K562 (cell line): ENCODE data around the gene GABARAP.

ENCODE experiments used
- CLOCK ChIP-seq: fragments of 250-450 bp; sonication (Bioruptor Pico); IDR thresholded peaks from 2 replicates; pipeline ENCODE4 v1.4.0; 2020; ENCODE audit warnings: mild to moderate bottlenecking, moderate library complexity, borderline replicate concordance
- CTCF ChIP-seq, 3 experiments: IDR thresholded peaks in 2 of 3; conservative IDR thresholded peaks in 1 of 3; 2 replicates each; pipeline ENCODE4 v1.5.1; 2011 to 2012; ENCODE audit warnings: low read length in 3 of 3, mild to moderate bottlenecking in 3 of 3, control low read depth in 2 of 3, improper control_type of control experiment in 1 of 3, inconsistent platforms in 1 of 3, low read depth in 1 of 3, mixed read lengths in 1 of 3, moderate library complexity in 1 of 3; ENCODE audit not compliant: insufficient read depth in 2 of 3
- HDAC6 ChIP-seq: IDR thresholded peaks from 2 replicates; pipeline ENCODE4 v1.6.1; 2012; ENCODE audit warnings: low read depth, mild to moderate bottlenecking, control low read depth, inconsistent platforms, low read length, moderate library complexity
- NONO ChIP-seq, 2 experiments: fragments of 200-400 bp in 1 of 2; fragments of 450-650 bp in 1 of 2; formaldehyde crosslinking in 1 of 2; IDR thresholded peaks; 2 replicates each; pipeline ENCODE4 v1.6.1; 2017; ENCODE audit warnings: low read depth in 2 of 2, mild to moderate bottlenecking in 2 of 2, moderate library complexity in 2 of 2, low read length in 1 of 2
- NRF1 ChIP-seq, 2 experiments: fragments of 450-650 bp; IDR thresholded peaks in 1 of 2; conservative IDR thresholded peaks in 1 of 2; 2 replicates each; pipeline ENCODE4 v1.6.1; 2014; ENCODE audit warnings: mild to moderate bottlenecking in 2 of 2
- POLR2AphosphoS5 ChIP-seq: IDR thresholded peaks from 2 replicates; pipeline ENCODE4 v1.6.1; 2011; ENCODE audit warnings: mild to moderate bottlenecking, low read depth, low read length, moderate library complexity; ENCODE audit not compliant: control insufficient read depth, insufficient read depth

- TF ChIP-seq CLOCK (no peak), NONO (IDR thresholded peaks at IDR 0.05; ENCODE audit: low read depth in 2 of 2, low read length in 1 of 2) (no peak), POLR2AphosphoS5 (no peak), HDAC6 (no peak), NRF1 (conservative IDR thresholded peaks at IDR 0.05 in 1 of 2, IDR thresholded peaks at IDR 0.05 in 1 of 2) (no peak), CTCF (IDR thresholded peaks at IDR 0.05 in 2 of 3, conservative IDR thresholded peaks at IDR 0.05 in 1 of 3; ENCODE audit: insufficient read depth in 2 of 3, low read depth in 1 of 3, low read length in 3 of 3) (no peak)
These were observed 17.9 kb upstream of the GABARAP start for GRCh38 chr17:7260151-7260550.
